Islet of Langerhans (tissue), 1 donor: ENCODE data around the gene SLC9C1.

Experiments used
- FAIRE-seq: peaks from one replicate; lab custom pipeline; 2011; peaks lifted over from hg19 to GRCh38; lab: Jason Lieb, UNC

SLC9C1 gene

GRCh38 chr3:112306825-112307224 is 12.8 kb upstream of the SLC9C1 start:
- no peak for FAIRE-seq

DNA sequence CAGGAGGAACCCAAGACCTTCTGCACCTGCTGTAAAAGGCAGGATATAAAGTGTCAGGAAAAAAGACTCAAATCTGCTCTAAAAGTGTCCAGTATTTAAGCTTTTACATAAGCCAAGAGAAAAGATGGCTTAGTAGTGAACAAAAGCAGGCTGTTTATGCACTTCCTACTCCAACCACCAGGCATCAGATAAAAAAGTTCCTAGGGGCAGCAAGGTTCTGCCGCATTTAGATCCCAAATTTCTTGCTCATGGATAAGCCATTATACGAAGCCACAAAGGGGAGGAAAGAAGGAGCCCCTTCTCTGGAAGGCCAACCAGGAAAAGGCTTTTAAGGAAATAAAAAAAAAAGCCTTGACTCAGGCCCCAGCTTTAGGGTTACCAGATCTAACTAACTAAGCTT is 10.6 kb upstream of the SLC9C1 start:
- FAIRE-seq = no peak

DNA sequence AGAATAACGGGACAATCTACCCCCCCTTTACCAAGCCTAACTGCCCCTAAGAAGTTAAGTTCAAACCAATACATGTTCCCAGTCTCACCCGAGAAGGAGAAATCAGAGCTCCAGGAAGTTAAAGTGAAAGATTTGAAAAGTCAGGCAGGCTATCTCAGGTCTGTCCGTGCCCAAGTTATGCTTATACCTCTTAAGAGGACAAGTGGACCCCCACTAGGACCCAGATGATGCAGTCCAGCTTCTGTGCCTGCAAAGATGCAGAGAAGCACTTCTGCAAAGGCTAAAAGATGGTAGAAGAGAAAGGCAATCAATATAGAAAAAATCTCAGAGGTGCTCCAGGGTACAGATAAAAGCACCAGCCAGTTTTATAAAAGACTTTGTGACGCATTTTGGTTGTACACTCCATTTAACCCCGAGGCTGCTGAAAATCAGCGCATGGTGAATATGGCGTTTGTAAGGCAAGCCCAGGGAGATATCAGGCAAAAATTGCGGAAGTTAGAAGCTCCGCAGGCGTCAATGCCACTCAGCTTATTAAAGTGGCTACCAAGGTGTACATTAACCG is 9.8 kb upstream of the SLC9C1 start:
- FAIRE-seq = no peak

DNA sequence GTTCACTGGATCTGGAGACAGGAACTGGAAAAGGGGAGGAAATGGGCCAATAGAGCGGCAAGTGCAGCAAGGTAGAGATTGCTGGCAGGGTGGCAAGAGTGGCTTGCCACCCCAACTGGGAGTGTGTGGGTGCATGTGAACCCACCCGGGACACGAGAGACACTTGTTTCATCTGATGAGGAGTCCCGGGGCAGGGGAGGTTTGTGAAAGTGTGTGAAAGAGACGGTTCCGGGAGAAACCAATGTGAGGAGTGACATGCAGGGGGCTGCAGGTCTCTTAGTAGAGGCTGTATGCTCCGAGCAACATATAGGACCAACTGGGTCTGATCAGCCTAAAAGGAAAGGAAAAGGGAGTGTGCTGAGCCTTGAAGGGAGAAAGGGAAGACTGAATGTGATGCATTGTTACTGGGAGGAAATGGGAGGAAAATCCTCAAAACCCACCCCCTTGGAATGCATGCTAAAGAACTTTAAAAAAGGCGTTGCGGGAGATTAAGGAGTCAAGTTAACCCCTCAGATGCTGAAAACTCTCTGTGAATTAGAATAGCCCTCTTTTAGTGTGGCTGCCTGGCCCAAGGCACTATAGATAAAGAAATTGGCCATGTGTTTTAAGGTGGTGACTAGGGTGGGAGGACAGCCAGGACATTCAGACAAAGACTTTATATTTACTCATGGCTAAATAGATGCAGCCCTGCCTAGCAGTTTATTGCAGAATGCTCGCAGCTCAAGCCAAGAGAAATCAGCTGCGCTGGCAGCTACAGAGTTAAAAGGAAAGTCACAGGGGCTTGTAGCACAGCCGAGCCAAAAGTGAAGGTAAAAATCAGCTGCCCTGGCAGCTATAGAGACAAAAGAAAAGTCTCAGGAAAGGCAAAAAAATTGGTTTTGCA is 9.1 kb upstream of the SLC9C1 start:
- FAIRE-seq = no peak

- no peak for FAIRE-seq
Measured at GRCh38 chr3:112302150-112302830, 8.3 kb upstream of the SLC9C1 start.

DNA sequence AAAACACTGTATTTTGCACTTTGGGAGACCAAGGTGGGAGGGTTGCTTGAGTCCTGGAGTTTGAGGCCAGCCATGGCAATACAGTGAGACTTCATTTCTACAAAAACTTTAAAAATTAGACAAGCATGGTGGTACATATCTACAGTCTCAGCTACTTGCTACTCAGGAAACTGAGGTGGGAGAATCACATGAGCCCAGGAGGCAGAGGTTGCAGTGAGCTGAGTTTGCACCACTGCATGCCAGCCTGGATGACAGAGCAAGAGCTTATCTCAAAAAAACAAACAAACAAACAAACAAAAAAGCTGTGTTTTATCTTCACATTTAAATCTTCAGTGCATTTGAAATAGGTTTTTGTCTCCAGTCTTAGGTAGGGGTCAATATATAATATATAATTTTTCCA is 4.8 kb upstream of the SLC9C1 start:
- no peak for FAIRE-seq

DNA sequence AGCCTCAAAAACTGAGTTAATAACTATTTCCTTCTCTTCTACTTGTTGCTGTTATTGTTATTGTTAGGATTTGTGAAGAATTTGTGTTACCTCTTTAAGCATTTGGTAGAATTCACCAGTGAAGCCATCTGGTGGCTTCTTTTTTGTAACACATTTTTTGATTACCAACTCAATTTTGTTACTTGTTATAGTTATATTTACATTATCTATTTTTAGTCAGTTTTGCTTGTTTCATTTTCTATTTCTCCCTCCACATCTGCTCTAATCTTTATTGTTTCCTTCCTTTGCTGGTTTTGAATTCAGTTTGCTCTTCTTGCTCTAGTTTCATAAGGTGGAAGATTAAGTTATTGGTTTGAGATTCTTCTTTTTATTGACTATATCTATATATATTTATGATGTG is 3.7 kb upstream of the SLC9C1 start:
- peak; percentile 65 for FAIRE-seq

- FAIRE-seq = no peak
Measured at GRCh38 chr3:112289011-112289410, 5.0 kb downstream of the SLC9C1 start.

GRCh38 chr3:112280266-112280665 is 13.8 kb downstream of the SLC9C1 start:
- FAIRE-seq = no peak

DNA sequence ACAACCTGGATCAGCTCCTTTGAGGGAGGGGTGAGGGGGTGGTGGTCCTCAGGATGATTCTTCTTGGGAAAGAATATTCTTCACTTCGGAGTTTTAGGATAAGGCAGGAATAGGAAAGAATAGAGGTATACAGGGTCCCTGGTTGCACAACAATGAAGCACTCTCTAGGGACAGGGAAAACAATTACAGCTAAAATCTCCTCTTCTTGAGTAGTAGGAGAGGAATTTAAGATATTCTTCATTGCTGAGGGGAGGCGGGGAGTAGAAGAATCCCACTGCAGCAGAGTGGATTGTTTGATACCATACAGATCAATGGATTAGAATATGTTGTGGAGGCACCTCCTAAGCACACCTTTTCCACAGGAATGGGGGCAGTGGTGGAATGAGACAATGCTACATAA is 20.5 kb downstream of the SLC9C1 start:
- FAIRE-seq = no peak

DNA sequence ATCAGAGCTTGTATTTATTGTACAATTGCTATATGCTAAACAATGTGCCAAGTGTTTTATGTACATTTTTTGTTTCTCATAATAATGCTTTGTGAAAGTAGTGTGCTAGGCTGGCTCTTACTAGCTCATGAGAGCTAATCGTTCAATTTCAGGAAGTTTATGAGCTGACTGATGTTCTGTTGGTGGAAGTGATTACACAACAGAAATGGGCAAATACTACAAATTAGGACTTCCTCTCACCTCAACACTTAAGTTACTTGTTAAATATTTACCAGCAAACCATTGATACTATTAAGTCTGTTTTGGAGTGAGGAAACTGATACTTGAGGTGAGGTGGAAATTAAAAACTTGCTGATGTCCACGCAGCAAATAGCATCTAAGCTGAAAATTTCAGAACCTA is 32.3 kb downstream of the SLC9C1 start:
- no peak for FAIRE-seq

DNA sequence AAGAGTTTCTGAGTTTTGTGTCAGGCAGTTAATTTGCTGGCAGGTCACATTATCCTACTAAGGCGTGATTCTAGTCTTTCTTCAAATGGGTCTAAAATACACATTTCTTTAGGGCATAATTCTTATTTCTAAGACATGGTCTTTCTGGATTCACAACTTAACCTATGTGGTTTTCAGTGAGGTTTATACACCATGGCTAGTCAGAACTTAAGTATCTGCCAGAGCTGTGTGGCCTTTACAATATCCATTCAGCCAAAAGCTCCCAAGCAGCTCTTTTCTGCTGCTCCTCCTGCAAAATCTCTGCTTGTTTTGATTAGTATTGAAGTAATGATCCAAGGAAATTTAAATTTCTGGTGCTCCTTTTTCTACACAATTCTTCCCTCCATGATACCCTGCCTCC is 33.5 kb downstream of the SLC9C1 start:
- no peak for FAIRE-seq

GRCh38 chr3:112253301-112253971 is 40.6 kb downstream of the SLC9C1 start:
- FAIRE-seq = no peak

GRCh38 chr3:112247900-112248299 is 46.1 kb downstream of the SLC9C1 start:
- FAIRE-seq = no peak

DNA sequence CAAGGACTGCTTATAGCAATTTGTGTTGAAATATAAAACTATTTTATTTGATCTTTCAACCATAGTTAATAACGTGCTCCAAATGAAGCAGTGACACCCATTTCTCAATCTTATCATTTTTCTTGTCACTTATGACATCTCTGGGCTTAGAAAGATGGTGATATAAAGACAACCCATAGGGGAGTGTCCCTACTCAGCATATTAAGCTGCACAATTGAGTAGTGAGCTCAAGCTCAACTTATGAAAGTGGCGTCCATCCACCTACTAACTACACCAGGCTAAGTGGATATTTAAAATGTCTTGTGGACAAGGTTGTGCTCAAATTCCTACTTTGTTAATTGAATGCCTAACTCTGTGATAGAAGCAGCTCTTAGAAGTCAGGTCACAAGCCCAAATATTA is 46.7 kb downstream of the SLC9C1 start:
- no peak for FAIRE-seq

GRCh38 chr3:112233083-112233482 is 60.9 kb downstream of the SLC9C1 start:
- FAIRE-seq = no peak

DNA sequence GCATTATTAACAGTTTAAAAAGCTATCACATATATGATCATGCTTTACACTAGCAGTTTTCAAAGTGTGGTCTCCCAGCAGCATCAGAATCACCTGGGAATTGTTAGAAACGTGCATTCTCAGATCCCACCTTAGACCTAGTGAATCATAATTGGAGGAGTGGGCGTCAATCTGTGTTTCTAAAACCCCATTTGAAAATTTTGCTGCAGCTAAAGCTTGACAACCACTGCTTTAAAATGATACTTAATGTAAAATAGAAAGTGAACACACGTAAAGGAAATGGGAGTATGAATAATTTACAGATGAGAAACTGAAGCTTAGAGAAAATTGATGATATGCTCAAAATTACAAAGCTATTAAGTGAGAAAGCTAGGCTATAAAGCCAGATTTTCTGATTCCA is 62.3 kb downstream of the SLC9C1 start:
- FAIRE-seq = no peak

- no peak for FAIRE-seq
Measured at GRCh38 chr3:112230033-112230432, 64.0 kb downstream of the SLC9C1 start.

DNA sequence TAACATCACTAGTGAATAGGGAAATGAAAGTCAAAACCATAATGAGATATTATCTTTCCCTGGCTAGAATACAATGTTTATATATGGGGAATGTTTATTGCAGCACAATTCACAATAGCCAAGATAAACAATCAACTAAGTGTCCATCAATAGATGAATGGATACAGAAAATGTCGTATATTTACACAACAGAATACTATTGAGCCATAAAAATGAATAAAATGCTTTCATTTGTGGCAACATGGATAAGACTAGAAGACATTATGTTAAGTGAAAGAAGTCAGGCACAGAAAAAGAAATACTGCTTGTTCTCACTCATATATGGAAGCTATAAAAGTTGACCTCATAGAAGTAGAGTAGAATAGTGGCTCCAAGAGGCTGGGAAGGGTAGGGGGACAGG is 65.2 kb downstream of the SLC9C1 start:
- no peak for FAIRE-seq

GRCh38 chr3:112200317-112200666 is 93.7 kb downstream of the SLC9C1 start:
- FAIRE-seq = no peak

- no peak for FAIRE-seq
Measured at GRCh38 chr3:112199622-112200316, 94.2 kb downstream of the SLC9C1 start.

DNA sequence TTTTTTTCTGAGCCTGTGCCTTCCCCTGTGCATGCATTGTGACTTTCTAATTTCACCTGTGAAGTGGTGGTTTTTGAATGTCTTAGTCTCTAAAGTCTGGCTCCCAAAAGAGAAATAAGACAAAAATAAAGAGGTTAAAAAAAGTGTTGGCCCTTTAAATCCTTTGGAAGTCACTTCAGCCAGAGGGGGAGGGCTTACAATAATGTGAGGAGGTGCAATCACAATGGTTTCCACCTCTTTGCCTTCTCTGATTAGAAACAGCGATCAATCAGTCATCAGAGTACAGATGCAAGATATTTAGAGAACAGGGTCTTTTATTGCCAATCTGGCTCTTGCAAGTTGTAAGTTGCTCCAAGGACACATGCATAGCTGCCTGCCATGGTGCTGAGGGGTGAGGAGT is 96.9 kb downstream of the SLC9C1 start:
- no peak for FAIRE-seq
